H1 (cell line): ENCODE results near the gene B9D1.
"Not testable (repeated sequence)": the region's sequence is repeated elsewhere in the genome, so short reads cannot be mapped to it uniquely, and the experiment has no call there.

Source experiments
- EP300 ChIP-seq, 2 experiments: IDR thresholded peaks; 1 replicate in 1 of 2; 2 replicates in 1 of 2; pipeline ENCODE4 v1.6.1; 2011 to 2012; ENCODE audit warnings: low read depth in 2 of 2, low read length in 2 of 2, mild to moderate bottlenecking in 2 of 2, borderline replicate concordance in 1 of 2, inconsistent platforms in 1 of 2, moderate library complexity in 1 of 2
- GABPA ChIP-seq: IDR thresholded peaks from 2 replicates; pipeline ENCODE4 v1.6.1; 2011; ENCODE audit warnings: mild to moderate bottlenecking, low read length, moderate library complexity, borderline replicate concordance; ENCODE audit not compliant: insufficient read depth
- PHF8 ChIP-seq: fragments of 200-600 bp; sonication (generic); conservative IDR thresholded peaks from 2 replicates; pipeline ENCODE4 v1.7.1; 2012; ENCODE audit warnings: low read depth, mild to moderate bottlenecking, inconsistent platforms, low read length, moderate library complexity
- POLR2A ChIP-seq, 2 experiments: IDR thresholded peaks; 1 replicate in 1 of 2; 2 replicates in 1 of 2; pipeline ENCODE4 v1.6.1; 2011; ENCODE audit warnings: low read depth in 2 of 2, low read length in 2 of 2, mild to moderate bottlenecking in 2 of 2; ENCODE audit errors: control extremely low read depth in 1 of 2
- RFX5 ChIP-seq: IDR thresholded peaks from 2 replicates; pipeline ENCODE4 v1.6.1; 2011; ENCODE audit warnings: low read depth, low read length, improper control_type of control experiment, borderline replicate concordance
- SP2 ChIP-seq: IDR thresholded peaks from 2 replicates; pipeline ENCODE4 v1.6.1; 2012; ENCODE audit warnings: mild to moderate bottlenecking, low read length, inconsistent platforms
- TEAD4 ChIP-seq: IDR thresholded peaks from 2 replicates; pipeline ENCODE4 v1.6.1; 2012; ENCODE audit warnings: low read depth, low read length, inconsistent platforms, mixed read lengths
- YY1 ChIP-seq: IDR thresholded peaks from 2 replicates; pipeline ENCODE4 v1.6.1; 2011; ENCODE audit warnings: low read depth, mild to moderate bottlenecking, low read length
- ZNF274 ChIP-seq: IDR thresholded peaks from 2 replicates; pipeline ENCODE4 v1.7.0; 2012; ENCODE audit warnings: low read length, borderline replicate concordance; ENCODE audit errors: extremely low read depth
- TF ChIP-seq, protein P1 (sequence below), 3 experiments: IDR thresholded peaks; 1 replicate in 2 of 3; 2 replicates in 1 of 3; pipeline versions ENCODE4 v1.5.1 to v1.6.1; 2011; ENCODE audit warnings: low read length in 3 of 3, mild to moderate bottlenecking in 3 of 3, inconsistent platforms in 2 of 3, low read depth in 1 of 3, moderate library complexity in 1 of 3; ENCODE audit not compliant: insufficient read depth in 1 of 3; ENCODE audit errors: control extremely low read depth in 1 of 3
- TF ChIP-seq, protein P2 (sequence below): IDR thresholded peaks from 2 replicates; pipeline ENCODE4 v1.6.1; 2012; ENCODE audit warnings: low read length, inconsistent platforms
- TF ChIP-seq, protein P3 (sequence below): IDR thresholded peaks from 2 replicates; pipeline ENCODE4 v1.6.1; 2011; ENCODE audit warnings: low read depth, mild to moderate bottlenecking, low read length; ENCODE audit not compliant: insufficient read depth

DNA sequence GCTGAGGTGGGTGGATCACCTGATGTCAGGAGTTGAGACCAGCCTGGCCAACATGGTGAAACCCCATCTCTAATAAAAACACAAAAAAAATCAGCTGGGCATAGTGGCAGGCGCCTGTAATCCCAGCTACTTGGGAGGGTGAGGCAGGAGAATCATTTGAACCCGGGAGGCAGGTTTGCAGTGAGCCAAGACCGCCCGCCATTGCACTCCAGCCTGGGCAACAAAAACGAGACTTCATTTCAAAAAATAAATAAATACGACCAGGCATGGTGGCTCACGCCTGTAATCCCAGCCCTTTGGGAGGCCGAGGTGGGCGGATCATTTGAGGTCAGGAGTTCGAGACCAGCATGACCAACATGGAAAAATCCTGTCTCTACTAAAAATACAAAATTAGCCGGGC, 9.1 kb downstream of the B9D1 start:
- not testable (repeated sequence) for TF ChIP-seq PHF8; GABPA; RFX5; EP300 (IDR thresholded peaks at IDR 0.05; ENCODE audit: borderline replicate concordance in 1 of 2, low read depth in 2 of 2, low read length in 2 of 2); YY1; SP2; ZNF274; TEAD4; POLR2A (IDR thresholded peaks at IDR 0.05; ENCODE audit: control extremely low read depth in 1 of 2, low read depth in 2 of 2, low read length in 2 of 2)
- TF ChIP-seq, protein P1, sequence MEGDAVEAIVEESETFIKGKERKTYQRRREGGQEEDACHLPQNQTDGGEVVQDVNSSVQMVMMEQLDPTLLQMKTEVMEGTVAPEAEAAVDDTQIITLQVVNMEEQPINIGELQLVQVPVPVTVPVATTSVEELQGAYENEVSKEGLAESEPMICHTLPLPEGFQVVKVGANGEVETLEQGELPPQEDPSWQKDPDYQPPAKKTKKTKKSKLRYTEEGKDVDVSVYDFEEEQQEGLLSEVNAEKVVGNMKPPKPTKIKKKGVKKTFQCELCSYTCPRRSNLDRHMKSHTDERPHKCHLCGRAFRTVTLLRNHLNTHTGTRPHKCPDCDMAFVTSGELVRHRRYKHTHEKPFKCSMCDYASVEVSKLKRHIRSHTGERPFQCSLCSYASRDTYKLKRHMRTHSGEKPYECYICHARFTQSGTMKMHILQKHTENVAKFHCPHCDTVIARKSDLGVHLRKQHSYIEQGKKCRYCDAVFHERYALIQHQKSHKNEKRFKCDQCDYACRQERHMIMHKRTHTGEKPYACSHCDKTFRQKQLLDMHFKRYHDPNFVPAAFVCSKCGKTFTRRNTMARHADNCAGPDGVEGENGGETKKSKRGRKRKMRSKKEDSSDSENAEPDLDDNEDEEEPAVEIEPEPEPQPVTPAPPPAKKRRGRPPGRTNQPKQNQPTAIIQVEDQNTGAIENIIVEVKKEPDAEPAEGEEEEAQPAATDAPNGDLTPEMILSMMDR (IDR thresholded peaks at IDR 0.05; ENCODE audit: control extremely low read depth in 1 of 3, insufficient read depth in 1 of 3, low read depth in 1 of 3, low read length in 3 of 3), result not testable (repeated sequence)
- TF ChIP-seq, protein P2, sequence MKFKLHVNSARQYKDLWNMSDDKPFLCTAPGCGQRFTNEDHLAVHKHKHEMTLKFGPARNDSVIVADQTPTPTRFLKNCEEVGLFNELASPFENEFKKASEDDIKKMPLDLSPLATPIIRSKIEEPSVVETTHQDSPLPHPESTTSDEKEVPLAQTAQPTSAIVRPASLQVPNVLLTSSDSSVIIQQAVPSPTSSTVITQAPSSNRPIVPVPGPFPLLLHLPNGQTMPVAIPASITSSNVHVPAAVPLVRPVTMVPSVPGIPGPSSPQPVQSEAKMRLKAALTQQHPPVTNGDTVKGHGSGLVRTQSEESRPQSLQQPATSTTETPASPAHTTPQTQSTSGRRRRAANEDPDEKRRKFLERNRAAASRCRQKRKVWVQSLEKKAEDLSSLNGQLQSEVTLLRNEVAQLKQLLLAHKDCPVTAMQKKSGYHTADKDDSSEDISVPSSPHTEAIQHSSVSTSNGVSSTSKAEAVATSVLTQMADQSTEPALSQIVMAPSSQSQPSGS, result not testable (repeated sequence)
- TF ChIP-seq, protein P3, sequence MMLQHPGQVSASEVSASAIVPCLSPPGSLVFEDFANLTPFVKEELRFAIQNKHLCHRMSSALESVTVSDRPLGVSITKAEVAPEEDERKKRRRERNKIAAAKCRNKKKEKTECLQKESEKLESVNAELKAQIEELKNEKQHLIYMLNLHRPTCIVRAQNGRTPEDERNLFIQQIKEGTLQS, result not testable (repeated sequence)
